T1000 (cell line): ENCODE measurements around the gene DPM2.

Experiments
- DNase-seq: peaks from one replicate; lab custom pipeline; 2025; ENCODE audit warnings: mixed read lengths; lab: John Stamatoyannopoulos, UW

Gene DPM2

DNA sequence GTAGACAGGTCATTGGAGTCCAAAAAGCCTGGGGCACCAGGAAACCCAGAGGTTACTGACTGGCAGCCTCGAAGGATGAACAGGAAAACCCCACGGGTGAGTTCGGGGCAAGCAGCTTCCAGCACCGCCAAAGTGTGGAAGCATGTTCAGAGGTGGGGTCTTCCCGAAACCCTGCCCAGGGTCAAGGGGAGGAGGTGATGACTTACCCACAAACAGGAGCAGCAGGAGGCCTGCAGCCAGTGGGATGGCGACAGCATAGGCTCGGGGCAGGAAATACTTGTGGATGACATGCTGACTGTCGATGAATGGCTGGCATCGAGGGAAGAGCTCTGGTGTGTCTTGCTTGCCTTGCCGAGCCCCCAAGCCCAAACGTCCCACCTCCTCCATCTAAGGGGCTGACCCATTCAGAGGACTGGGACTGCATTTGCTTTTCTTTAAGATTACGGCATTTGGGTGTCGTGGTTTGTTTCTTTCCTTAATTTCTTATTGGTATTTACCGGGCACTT is 1.3 kb downstream of the DPM2 start:
- DNase-seq, result no peak

DNA sequence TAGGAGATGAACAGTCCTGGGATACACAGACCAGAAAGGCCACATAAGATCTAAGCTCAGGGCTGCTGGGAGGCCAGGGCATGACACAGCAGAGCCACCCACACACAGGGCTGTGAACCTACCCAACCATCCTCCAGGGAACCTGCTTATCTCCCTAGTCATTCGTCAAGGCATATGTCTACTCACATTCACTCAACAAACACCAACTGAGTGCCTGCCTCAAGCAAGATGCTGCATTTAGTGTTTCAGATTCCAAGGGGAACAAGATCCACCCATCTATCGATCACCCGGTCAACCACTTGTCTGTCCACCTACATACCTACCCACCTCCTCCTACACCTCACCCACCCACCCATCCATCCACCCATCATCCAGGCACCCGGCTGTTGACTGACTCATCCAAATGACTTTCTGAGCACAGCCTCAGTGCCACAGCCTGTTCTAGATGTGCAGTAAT is 1.9 kb downstream of the DPM2 start:
- DNase-seq, result no peak

DNA sequence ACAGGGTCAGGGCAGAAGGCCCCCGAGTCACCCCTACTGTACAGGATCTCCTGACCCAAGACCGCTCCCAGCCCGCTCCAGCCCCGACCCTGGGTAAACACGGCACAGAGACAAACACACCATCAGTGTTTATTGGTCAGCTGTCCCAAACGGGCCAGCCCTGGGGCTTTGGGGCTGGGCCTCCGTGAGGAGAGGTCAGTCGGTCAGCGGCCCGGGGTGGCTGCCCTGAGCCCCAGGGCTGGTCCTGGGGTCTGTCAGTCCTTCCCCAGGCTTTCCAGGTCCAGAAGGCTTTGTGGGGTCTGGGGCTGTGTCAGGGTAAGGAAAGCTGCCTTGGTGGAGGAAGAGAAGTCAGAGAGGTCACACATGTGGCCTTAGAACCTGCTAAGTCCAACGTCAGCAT is 2.7 kb downstream of the DPM2 start:
- DNase-seq, result no peak

DNA sequence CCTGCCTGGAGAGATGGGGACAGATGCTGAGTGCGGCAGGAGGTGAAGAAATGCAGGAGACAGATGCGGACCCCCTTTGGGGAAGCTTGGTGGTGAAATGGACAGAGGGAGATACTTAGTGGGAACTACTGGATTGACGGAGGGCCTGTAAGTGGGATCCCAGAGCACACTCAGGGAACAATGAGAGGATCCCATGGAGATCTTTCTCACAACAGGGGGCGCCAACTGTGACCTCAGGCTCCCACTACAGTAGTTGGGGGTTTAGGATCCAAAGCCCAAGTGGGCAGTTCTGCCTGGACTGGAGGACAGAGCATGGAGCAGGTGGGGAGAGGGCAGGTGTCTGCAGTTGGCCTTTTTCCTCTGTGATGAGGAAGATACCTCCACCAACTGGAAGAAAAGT is 3.4 kb downstream of the DPM2 start:
- DNase-seq, result no peak

DNA sequence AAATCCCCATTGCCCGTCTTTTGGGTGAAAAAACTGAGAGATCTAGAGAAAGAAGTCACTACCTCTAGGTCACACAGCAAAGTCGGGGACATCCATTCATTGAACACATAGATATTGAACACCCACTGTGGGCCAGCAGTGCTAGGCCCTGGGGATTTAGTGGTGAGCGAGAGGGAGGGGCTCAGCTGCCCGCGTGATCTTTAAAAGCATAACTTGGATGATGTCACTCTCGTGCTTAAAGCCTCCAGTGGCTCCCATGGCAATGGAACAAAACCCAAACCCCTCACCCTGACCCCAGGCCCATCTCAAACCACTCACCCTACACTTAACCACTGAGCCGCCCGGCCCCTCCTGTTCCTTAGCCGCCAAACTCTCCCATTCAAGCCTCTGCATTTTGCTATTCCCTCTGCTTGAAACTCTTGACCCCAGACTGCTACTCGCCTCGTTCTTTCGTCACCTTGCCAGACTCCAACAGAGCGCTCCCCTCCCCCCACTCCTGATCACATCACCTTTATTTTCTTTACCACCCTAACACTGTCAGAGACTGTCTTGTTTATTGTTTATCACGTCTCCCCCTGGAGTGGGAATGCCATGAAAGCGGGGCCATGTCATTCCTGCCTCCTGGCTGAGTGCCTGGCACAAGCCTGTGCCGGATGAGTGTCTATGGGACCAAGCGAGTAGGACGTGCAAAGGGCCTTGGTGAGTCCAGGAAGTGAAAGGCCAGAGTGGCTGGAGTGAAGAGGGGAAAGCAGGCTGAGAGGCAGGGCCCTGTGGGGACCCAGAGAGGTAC is 6.4 kb downstream of the DPM2 start:
- DNase-seq, result peak; percentile 73

DNA sequence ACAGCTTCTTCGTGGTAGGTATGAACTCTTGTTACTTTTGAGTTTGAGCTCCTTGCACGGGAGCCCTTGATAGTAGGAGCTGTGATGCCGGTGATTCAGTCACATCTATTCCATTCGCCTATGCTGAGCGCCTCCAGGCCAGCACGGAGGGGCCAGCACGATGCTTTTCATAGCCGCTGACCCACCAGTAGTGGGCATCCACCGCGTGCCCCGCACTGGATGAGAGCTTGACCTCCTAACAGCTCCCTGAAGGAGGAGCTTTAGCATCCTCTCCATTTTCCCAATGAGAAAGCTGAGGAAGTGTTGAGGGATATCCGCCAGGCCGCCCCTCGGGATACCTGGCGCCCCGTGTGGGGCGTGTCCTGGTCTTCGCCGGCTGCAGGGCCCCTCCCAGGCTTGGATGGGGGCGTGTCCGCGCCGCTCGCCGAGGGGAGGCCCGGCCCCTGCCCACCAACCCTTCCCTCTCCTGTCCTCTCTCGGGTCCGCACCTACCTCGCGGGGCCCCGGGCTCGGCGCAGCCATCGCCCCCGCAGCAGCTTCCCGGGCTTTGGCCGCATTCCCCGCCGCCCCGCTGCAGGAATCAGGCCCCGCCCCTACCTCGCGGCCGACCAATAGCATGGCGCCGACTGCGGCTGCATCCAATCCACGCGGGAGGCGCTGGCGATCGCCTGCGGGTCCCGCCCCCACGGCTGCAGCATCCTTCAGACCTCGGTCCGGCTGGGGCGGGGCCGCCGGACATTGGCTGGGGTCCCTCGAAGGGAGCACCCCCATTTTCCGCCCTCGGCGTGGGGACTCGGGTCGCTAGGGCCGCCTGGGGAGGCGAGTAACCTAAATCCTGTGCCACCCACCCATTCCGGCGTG is 7.2 kb downstream of the DPM2 start, which contains the start of gene PIP5KL1:
Gene PIP5KL1 (minus strand): TSS at position 547 of the 861 bp plus-strand sequence. CDS start 25 bp downstream, at position 522.
- DNase-seq, result peak; percentile 80

DNA sequence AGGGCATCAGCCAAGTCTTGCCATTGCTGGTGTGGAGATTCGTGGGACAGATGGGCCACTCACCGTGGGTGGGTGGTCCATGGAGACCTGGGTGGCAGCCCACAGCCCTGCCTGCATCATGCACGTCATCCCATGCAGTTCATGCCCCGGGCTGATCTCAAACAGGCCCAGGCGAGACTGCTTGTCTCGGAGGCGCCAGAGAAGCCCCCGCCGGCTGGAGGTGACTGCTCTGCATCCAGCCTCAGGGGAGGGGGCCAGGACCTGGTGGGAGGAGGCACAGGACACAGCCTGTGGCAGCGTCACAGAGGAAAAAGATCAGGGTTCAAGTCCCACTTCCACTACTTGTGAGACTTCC is 8.1 kb downstream of the DPM2 start:
- DNase-seq, result no peak

DNA sequence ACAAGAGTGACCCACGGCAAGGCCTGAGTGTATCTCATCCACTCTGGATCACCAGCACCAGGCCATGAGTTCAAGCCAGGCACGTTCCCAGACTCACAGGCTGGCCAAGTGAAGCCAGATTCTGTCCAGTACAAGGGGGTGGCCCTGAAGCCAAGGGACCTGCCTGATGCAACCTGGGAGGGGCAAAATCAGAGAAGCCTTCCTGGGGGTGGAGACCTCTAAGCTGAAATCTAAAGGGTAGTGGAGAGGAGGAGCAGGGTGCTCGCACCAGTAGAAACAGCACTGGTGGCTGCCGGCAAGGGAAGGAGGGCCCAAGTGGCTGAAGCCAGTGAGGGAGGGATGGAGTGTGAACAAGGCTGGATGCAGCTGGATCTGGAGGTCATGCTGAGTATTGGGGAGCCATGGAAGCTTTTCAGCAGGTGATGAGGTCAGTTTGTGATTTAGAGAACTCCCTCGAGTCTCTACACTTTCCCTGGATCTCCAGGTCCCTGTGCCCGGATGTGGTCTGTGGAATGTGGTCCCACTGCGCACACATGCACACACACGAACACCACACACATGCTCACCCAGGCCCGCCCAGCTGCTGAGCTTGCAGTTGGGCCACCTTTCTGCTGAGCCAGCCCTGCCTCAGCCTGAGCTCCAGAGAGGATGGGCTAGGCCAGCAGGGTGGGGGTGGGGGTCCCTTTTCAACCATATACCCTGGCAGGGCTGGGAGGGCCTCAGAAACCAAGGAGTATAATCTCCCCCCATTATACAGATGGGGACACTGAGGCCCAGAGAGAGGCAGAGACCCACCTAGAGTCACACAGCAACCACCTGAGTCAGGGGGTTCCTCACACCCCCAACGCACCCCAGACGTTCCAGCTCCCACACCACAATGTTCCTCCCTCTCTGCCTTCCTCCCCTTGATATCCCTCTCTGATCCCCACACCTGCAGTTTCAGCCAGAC is 8.7 kb downstream of the DPM2 start:
- no peak for DNase-seq

DNA sequence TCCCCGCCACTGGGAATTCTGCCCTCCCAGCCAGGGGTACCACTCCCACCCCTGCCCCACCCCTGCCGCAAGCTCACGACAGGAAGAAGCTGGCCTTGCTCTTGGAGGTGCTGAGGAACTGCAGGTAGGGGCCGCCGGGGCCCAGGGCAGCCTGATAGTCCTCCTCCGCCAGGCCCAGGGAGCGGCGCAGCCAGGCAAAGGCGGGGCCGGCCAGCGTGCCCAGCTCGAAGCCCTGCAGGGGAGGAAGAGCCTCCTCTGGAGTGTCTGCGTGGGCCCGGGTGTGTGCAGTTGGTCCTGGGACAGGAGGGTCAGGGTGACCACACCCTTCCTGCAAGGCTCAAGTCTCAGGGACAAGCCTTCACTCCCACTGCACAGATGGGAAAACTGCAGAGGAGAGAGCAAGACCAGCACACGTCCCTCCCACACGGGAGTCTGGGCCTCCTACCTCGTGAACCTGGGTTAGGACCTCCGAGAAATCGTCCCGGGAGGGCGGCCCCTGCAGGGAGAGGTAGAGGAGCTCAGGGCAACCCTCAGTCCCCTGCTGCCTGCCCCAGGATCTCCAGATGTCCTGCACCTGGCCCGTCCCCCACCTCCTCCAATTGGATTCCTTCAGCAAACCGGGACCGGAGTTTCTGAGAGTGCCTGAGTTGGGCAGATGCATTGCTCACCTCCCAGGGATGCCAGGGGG is 9.5 kb downstream of the DPM2 start:
- DNase-seq, result no peak

DNA sequence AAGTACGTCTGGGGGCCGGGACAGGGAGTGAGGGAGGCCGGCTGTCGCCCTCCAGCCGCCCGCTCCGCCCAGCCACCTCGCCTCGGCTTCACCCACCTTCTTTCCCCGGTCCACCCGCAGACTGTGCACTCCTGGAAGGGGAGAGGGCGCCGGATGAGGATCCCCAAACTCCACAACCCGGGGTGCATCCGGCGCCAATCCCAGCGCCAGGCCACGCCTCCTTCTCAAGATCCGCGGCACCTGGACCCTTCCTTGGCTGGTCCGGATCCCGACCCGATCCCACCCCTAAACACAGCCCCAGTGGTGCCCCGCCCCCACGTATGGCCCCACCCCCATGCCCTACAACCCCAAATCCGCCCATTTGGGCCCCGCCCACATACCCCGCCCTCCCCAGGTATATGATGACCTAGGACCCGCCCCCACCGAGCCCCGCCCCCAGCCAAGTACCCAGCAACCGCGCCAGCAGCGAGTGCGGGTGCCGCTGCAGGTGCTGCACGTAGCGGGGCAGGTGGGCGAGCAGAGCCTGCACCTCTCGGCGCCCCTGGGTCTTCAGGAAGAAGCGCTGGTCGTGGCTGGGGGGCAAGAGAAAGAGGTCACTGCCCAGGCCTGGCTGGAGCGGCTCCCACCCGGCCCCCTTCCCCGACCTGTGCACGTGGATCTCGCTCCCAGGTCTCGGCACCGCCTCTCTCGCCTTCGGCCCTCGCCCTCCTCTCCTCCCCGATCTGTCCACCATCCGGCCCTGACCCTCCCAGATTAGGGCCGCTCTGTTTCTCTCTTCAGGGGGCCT is 10.3 kb downstream of the DPM2 start:
- no peak for DNase-seq

DNA sequence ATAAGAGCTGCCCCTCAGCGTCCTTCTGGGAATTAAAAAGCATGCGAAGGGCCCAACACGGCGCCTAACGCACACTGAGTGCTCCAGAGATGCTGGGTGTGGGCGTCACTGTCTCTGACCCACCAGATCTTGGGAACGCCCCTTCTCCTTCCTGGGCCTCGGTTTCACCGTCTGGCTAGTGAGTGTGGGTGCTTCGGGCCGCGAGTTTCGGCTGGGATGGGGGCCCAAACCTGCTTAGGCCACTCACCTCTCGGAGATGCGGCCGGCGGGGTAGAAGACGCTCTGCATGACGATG is 10.8 kb downstream of the DPM2 start:
- DNase-seq, result no peak

DNA sequence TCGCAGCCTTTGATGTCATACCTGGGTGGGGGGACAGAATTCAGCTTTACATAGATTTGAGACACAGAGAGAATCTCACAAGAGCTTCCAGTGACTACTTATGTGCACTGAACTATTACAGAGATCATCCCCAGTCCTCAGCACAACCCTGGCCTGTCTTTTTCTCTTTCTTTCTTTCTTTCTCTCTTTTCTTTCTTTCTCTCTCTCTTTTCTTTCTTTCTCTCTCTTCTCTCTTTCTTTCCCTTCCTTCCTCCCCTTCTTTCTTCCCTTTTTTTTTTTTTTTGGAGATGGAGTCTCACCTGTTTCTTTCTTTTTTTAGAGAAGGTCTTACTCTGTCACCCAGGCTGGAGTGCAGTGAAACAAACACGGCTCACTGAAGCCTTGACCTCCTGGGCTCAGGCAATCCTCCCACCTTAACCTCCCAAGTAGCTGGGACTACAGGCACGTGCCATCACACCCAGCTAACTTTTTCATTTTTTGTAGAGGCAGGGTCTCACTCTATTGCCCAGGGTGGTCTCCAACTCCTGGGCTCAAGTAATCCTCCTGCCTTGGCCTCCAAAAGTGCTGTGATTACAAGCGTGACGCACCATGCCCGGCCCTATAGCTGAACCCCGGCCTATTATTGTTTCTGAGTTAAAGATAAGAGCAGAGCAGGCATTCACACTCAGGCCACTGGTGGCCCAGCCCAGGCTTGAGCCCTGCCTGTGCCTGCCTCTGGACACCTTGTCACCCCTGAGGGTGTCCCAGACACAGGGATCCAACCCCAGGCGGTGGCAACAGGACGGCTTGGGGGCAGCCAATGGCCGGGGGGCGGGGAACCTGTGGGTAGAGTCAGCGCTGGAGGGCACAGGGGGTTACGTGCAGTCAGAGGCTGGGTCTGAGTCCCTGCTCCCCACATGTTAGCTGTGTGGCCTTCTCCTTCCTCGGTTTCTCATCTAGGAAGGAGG is 11.4 kb downstream of the DPM2 start:
- DNase-seq, result no peak

DNA sequence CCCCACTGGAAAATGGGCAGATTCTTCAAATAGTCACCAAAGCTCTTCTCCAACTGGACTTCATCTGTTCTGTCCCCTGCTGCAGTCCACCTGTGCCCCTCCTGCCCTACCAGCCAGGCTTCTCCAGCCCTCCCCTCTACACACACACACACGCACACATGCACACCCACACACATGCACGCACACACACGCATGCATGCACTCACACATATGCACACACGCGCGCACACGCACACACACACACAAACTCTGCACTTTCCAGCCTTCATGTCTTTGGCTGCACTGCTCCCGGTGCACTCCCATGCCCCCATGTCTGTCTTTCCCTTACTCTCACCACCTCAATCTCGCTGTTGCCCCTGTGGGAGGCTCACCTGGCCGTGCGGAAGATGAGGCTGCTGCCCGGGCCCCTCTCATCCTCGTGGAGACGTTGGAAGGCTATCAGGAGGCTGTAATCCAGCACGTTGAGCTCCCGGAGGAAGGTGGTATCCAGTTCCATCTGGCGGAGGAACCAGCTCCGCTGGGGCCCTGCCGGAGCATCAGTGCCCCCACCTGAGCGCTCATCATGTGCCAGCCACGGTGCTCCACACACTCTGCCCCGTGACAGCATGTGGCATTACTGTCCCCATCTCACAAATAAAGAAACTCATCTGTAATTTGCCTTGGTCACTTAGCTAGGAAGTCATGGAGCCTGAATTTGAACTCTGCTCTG is 12.8 kb downstream of the DPM2 start:
- DNase-seq, result no peak

DNA sequence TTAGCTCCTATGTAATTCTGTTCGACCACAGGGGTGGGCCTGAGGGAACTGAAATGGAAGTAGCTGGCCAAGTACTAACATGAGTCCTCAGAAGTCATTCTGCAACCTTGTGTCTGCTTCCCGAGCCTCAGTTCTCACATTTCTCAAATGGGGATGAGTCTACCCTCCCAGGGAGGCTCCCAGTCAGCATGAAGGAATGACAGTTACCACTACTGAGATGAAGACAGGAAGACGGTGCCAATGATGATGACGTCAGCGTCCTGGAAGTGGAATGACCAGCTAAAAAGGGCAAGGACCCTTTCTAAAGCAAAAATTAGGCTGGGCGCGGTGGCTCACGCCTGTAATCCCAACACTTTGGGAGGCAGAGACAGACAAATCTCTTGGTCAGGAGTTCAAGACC is 13.9 kb downstream of the DPM2 start:
- peak; percentile 71 for DNase-seq

DNA sequence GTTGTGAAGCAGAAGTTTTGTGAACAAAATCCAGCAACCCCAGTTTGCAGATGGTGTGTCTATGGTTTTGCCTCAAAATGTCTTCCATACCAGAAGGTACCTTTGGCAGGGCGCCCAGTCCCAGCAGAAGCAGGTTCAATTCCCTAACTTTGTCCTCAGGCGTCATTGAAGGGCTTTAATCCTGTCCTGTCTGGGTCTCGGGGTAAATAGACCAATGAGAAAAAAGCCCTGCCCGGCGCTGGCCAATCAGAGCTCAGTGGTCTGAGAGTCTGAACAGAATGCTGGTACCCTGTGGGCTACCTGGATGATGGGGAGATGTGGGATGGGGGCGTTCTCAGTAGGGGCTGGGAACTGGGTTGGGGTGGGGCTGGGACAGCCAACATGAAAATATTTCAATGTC is 14.6 kb downstream of the DPM2 start:
- no peak for DNase-seq

DNA sequence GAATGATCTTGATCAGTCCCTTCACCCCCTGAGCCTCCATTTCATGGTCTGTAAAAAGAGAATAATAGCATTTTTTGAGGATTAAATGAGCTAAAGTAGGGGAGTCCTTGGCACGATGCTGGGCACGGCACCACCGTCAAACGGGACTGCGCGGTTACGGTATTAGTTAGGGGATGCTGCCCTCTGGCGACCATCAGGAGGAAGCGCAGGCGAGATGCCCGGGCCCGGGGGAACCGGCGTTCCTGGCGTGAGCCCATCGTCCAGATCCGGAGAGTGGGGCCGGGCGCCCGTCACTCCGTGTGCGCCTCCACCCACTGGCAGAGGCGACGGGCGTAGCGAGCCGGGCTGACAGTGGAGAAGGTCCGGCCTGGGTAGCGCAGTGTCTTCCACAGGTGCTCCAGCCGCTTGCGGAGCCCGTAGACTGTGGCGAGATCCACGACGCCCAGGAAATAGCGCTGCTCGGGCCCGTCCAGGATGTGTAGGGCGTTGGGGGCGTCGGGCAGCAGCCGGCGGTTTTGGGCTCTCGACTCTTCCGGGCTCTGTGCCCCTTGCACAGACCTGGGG is 16.0 kb downstream of the DPM2 start:
- DNase-seq, result peak; percentile 58

DNA sequence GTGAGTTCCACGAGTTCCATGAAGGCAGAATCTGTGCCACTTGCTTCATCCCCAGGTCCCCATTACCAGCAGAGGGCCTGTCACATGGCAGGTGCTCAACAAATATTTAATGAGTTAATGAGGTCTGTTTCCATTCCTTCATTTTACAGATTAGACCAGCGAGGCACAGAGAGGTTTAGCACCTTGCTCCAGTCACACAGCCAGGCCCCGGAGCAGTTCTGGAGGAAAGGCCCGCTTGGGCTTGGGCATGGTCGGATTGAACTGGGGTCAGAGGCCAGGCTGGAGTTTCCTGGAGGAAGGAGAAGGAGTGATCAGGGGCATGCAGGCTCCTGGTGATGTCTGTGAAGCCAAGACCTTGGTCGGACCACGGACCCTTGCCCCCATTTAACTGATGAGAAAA is 16.9 kb downstream of the DPM2 start:
- no peak for DNase-seq

DNA sequence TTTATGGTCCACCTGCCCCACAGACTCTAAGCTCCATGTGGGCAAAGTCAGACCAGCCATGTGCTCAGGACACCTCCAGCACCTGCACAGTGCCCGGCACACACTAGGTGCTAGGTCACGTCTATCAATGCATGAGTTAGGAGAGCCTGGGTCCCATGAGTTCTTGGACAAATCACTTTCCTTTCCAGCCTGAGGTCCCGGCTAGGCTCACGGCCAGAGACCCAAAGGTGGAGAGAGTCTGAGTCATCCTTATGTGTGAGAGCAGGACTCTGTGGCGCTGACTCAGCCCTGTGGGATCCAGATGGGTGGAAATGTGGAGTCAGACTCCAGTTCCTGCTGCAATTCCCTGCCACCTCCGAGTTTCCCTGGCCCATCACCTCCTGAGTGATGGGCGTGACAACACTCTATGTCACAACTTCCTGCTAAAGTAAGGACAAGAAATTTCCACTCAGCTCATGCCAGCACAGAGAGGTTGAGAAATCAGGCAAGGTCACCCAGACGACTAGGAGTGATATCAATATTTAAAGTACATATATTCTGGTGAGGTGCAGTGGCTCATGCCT is 18.3 kb downstream of the DPM2 start:
- peak; percentile 87 for DNase-seq
